Stomach smooth muscle (tissue), 2 donors: ENCODE data around the gene SDE2.

Experiments
- H3K27ac ChIP-seq: one replicate; pipeline ENCODE4 v1.7.0; 2013; ENCODE audit warnings: mild to moderate bottlenecking, low read length, inconsistent platforms
- H3K27me3 ChIP-seq, 2 donors: one replicate each; pipeline ENCODE4 v1.7.0; 2013; ENCODE audit warnings: low read length in 2 of 2; ENCODE audit not compliant: insufficient read depth in 2 of 2, control insufficient read depth in 1 of 2
- H3K36me3 ChIP-seq, 2 donors: one replicate each; pipeline ENCODE4 v1.7.0; 2013; ENCODE audit warnings: low read length in 2 of 2; ENCODE audit not compliant: control insufficient read depth in 2 of 2, insufficient read depth in 2 of 2
- H3K4me1 ChIP-seq: one replicate; pipeline ENCODE4 v1.7.0; 2013; ENCODE audit warnings: low read length; ENCODE audit not compliant: control insufficient read depth, insufficient read depth
- H3K4me3 ChIP-seq, 2 donors: one replicate each; pipeline ENCODE4 v1.7.0; 2013; ENCODE audit warnings: low read length in 2 of 2
- H3K9ac ChIP-seq, 2 donors: one replicate each; pipeline ENCODE4 v1.7.0; 2013; ENCODE audit warnings: low read length in 2 of 2, mild to moderate bottlenecking in 1 of 2
- H3K9me3 ChIP-seq, 2 donors: one replicate each; pipeline ENCODE4 v1.7.0; 2013; ENCODE audit warnings: low read length in 2 of 2; ENCODE audit not compliant: control insufficient read depth in 2 of 2
- donor health status: healthy.
- donor health status: Pancreatic carcinoma.

The SDE2 gene

DNA sequence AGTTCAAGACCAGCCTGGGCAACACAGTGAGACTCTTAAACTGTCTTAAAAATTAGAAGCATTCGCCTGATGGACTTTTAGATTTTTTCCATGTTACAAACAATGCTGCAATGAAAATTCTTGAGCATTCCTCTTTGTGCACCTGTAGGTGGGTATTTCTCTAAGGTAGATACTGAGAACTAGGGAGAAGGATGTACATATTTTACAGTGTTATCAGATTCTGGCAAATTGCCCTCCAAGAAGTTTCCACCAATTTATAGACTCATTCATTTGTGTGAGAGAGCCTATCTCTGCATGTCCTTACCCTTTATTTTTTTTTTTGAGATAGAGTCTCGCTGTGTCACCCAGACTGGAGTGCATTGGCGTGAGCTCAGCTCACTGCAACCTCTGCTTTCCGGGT, 45.8 kb downstream of the SDE2 start:
- no peak overlapping the region for H3K4me3 ChIP-seq
- no peak overlapping the region for H3K9ac ChIP-seq
- peaks cover 4% of the 10 kb centered on the region in 2 donors for H3K27me3 ChIP-seq
- H3K9me3 ChIP-seq: no peaks in the 10 kb centered on the region
- no peaks in the 10 kb centered on the region for H3K4me1 ChIP-seq
- no peak overlapping the region for H3K27ac ChIP-seq
- H3K36me3 ChIP-seq: no peaks in the 10 kb centered on the region

DNA sequence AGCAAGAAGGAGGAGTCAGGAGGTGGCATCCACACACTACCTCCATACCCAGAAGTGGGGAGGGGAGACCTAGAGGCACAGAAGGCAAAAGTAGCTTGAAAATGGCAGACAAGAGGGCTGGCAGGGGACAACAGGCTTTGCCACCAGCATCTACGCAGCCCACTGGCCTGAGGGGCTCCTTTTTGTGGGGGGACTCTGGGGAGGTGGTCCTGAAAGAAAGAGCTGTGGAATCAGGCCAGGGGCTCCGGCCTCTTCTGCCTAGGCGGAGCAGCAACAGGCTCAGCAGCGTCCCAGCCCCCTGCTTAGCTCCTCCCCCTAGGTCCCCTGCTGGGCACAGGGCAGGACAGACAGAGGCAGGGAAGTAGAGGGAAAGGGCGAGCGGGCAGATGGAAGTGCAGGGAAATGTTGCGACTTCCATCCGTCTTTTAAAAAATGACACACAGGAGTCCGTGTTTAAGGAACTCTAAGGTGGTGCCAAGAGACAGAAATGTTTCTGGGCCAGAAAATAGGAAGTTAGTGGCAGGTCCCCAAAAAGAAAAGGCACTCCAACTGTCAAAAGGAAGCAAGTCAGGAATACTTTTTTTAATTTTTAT, 48.1 kb downstream of the SDE2 start:
- no peaks in the 10 kb centered on the region for H3K36me3 ChIP-seq
- H3K9me3 ChIP-seq: no peaks in the 10 kb centered on the region
- H3K27ac ChIP-seq: no peak overlapping the region
- H3K4me3 ChIP-seq: no peak overlapping the region
- no peak overlapping the region for H3K9ac ChIP-seq
- peaks cover 4% of the 10 kb centered on the region in 2 donors for H3K27me3 ChIP-seq
- no peaks in the 10 kb centered on the region for H3K4me1 ChIP-seq

- Histone ChIP-seq H3K27ac (no peak overlapping the region), H3K27me3 (peaks cover 2 to 4% of the 10 kb centered on the region in 2 donors), H3K9me3 (no peaks in the 10 kb centered on the region), H3K4me1 (no peaks in the 10 kb centered on the region), H3K9ac (no peak overlapping the region), H3K36me3 (no peaks in the 10 kb centered on the region), H3K4me3 (no peak overlapping the region)
These were observed 50.1 kb downstream of the SDE2 start for GRCh38 chr1:225949041-225949440.

DNA sequence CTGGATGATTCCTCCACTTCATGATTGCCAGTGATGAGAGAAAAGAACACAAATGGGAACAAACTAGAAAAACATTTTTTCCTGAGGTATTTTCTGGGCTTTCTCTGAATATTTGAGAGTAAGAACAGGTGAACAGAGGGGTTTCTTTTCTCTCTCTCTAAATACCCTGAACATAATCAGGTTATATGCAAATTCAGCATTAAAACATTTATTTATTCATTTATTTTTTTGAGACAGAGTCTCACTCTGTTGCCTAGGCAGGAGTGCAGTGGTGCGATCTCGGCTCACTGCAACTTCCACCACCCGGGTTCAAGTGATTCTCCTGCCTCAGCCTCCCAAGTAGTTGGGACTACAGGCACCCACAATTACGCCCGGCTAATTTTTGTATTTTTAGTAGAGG, 52.3 kb downstream of the SDE2 start:
- Histone ChIP-seq H3K4me1 (peaks cover 2% of the 10 kb centered on the region), H3K9ac (no peak overlapping the region), H3K4me3 (no peak overlapping the region), H3K27ac (no peak overlapping the region), H3K36me3 (no peaks in the 10 kb centered on the region), H3K27me3 (peaks cover 2 to 4% of the 10 kb centered on the region in 2 donors), H3K9me3 (no peaks in the 10 kb centered on the region)

DNA sequence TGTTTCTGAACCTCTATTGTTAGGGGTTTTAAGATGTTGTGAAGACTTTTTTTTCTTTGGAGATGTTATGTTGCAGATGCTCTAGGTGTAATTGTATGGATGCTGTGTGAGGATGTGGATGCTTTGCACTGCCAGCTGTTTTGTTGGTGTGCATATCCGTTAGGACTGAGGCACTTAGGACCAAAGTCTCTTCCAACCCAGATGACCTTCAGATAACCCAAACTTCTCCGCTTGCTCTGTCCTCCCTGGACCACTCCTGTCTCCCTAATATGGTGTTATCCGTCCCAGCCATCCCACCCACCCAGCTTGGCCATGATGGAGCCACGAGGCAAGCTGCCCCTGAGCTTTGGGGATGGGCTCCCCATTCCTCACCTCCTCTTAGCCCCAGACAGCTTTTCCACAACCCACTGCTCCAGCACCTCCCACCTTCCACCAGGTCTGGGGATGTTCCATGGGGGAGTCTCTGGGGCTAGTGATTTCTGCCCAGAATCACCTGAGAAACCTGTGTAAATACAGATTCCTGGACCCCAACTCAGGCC, 53.0 kb downstream of the SDE2 start:
- Histone ChIP-seq H3K9ac (no peak overlapping the region), H3K4me1 (peaks cover 5% of the 10 kb centered on the region), H3K36me3 (no peaks in the 10 kb centered on the region), H3K27ac (no peak overlapping the region), H3K27me3 (peaks cover 2 to 4% of the 10 kb centered on the region in 2 donors), H3K4me3 (no peak overlapping the region), H3K9me3 (no peaks in the 10 kb centered on the region)

- Histone ChIP-seq H3K4me3 (no peak overlapping the region), H3K36me3 (no peaks in the 10 kb centered on the region), H3K27ac (no peak overlapping the region), H3K9me3 (no peaks in the 10 kb centered on the region), H3K4me1 (peaks cover 10% of the 10 kb centered on the region), H3K9ac (no peak overlapping the region), H3K27me3 (peaks cover 0 to 4% of the 10 kb centered on the region in 2 donors)
These were observed 53.6 kb downstream of the SDE2 start for GRCh38 chr1:225945564-225945963.

DNA sequence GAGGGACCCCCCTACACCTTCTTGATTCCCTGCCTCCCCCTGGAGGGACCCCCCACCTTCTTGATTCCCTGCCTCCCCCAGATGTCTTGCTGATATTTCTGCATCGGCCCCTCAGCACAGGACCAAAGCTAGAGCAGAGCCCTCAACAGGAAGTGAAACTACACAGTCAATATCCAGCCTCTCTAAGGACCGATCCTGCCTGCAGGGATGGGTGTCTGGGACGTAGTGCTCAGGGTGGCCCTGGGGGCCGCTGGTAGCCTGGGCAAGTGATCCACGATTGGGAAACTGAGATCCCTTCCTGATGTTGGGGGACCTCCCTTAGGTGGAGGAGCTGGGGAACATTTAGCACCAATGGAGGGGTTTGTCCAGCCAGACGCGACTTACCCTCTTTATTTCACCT, 54.2 kb downstream of the SDE2 start:
- Histone ChIP-seq H3K9ac (no peak overlapping the region), H3K27ac (no peak overlapping the region), H3K4me1 (peaks cover 13% of the 10 kb centered on the region), H3K27me3 (no peaks in the 10 kb centered on the region), H3K9me3 (no peaks in the 10 kb centered on the region), H3K4me3 (no peak overlapping the region), H3K36me3 (no peaks in the 10 kb centered on the region)

DNA sequence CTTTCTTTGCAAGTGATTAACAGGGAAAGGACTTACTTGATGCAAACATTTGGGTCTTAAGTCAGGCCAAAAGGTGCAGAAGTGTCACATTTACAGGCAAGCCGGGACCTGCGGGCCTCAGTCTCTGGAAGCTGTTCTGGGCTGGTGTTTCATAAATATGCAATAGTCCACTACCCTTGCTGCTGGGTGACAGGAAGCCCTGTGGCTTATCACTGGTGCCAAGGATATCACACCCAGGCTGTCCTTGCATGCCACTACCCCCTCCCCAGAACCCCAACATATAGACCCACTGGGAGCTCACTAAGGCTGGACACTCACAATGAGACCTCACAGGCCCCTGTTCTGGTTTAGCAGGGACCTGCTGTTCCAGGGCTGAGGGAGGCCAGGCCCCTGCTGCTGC, 54.8 kb downstream of the SDE2 start:
- no peak overlapping the region for H3K9ac ChIP-seq
- no peaks in the 10 kb centered on the region for H3K36me3 ChIP-seq
- H3K4me3 ChIP-seq: no peak overlapping the region
- H3K27me3 ChIP-seq: no peaks in the 10 kb centered on the region
- peaks cover 13% of the 10 kb centered on the region for H3K4me1 ChIP-seq
- no peak overlapping the region for H3K27ac ChIP-seq
- H3K9me3 ChIP-seq: no peaks in the 10 kb centered on the region

DNA sequence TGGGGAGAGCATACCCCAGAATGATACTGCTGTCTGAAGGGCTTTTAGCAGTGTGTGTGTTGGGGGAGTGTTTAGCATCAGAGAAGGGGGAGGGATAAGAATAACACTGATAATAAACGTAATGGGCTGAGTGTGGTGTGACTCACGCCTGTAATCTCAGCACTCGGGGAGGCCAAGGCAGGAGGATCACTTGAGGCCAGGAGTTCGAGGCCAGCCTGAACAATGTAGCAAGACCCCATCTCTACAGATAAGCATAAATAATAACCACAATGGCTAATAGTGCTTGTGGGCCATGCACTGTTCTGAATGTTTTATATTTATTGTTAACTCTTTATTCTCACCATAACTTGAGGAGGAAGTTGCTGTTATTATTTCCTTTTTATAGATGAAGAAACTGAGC, 55.6 kb downstream of the SDE2 start:
- H3K27ac ChIP-seq: no peak overlapping the region
- peaks cover 13% of the 10 kb centered on the region for H3K4me1 ChIP-seq
- no peak overlapping the region for H3K9ac ChIP-seq
- no peaks in the 10 kb centered on the region for H3K9me3 ChIP-seq
- no peaks in the 10 kb centered on the region for H3K27me3 ChIP-seq
- H3K36me3 ChIP-seq: no peaks in the 10 kb centered on the region
- no peak overlapping the region for H3K4me3 ChIP-seq

DNA sequence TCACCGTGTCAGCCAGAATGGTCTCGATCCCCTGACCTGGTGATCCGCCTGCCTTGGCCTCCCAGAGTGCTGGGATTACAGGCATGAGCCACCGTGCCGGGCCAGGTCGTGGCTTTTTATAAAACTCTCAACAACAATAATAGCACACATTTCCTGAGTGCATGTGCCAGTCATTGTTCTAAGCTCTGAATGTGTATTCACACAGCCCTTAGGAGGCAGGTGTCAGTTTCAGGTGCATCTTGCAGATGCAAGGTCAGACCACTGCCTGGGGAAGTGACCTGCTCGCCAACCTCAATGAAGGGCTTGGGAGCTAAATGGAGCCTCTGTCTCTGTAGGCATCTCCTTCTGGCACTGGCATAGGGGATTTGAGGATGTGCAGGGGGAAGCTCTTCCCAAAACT, 56.6 kb downstream of the SDE2 start:
- H3K36me3 ChIP-seq: no peaks in the 10 kb centered on the region
- H3K9ac ChIP-seq: no peak overlapping the region
- no peaks in the 10 kb centered on the region for H3K9me3 ChIP-seq
- H3K27ac ChIP-seq: no peak overlapping the region
- peaks cover 13% of the 10 kb centered on the region for H3K4me1 ChIP-seq
- no peaks in the 10 kb centered on the region for H3K27me3 ChIP-seq
- H3K4me3 ChIP-seq: no peak overlapping the region

DNA sequence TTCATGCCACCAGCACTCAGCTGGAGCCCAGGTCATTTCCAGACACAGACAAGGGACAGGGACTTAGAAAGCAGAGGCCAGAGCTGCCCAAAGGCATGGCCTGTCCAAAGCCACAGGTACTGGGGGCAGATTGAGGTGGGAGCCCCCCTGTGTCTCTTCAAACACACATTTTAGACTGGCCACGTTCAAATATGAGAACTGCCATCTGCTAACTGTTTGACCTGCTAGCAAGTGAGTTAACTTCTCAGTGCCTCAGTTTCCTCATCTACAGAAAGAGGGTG, 57.3 kb downstream of the SDE2 start:
- Histone ChIP-seq H3K4me3 (no peak overlapping the region), H3K9ac (no peak overlapping the region), H3K9me3 (no peaks in the 10 kb centered on the region), H3K4me1 (peaks cover 13% of the 10 kb centered on the region), H3K27me3 (no peaks in the 10 kb centered on the region), H3K36me3 (no peaks in the 10 kb centered on the region), H3K27ac (no peak overlapping the region)
